ENCODE results near the gene FAF1. TPM values are rescaled to one million over a fixed set of nuclear protein-coding genes. Genes with fewer than 3 reads are reported as not detected.

Gene FAF1
- total and polyA plus RNA-seq, 2 donors (not counting 3 experiments of a cell fraction or from before 2014, with no cell fraction given) = 9.0 to 57.6 TPM

DNA sequence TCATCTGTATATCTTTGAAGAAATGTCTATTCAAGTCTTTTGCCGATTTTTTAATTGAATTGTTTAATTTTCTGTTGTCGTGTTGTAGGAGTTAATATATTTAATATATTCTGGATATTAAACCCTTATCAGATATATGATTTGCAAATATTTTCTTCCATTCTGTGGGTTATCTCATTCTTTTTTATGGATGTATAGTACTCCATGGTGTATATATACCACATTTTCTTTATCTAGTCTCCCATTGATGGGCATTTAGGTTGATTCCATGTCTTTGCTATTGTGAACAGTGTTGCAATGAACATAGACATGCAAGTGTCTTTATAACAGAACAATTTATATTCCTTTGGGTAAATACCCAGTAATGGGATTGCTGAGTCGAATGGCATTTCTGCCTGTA is 436.5 kb downstream of the FAF1 start:
- Histone ChIP-seq H3K4me1 (ENCODE audit: control insufficient read depth, extremely low read depth, insufficient read depth, low read length) (no peaks in the 10 kb centered on the region), H4K20me1 (replicated peaks; ENCODE audit: control insufficient read depth, extremely low read depth, insufficient read depth, low read length) (no peaks in the 10 kb centered on the region), H3K36me3 (ENCODE audit: control insufficient read depth in 2 of 2, extremely low read depth in 1 of 2, insufficient read depth in 2 of 2, low read length in 2 of 2) (no peaks in the 10 kb centered on the region), H3K4me2 (ENCODE audit: insufficient read depth, low read length) (no peak overlapping the region), H3K9ac (replicated peaks; ENCODE audit: extremely low read depth, insufficient read depth, low read length) (no peak overlapping the region), H3K79me2 (ENCODE audit: control insufficient read depth, insufficient read depth, low read length) (no peaks in the 10 kb centered on the region), H3K27me3 (ENCODE audit: control insufficient read depth in 2 of 2, insufficient read depth in 2 of 2, low read length in 2 of 2) (no peaks in the 10 kb centered on the region), H3K4me3 (replicated peaks in 1 of 3; ENCODE audit: insufficient read depth in 1 of 3, low read depth in 1 of 3, low read length in 3 of 3) (no peak overlapping the region), H2AFZ (ENCODE audit: low read depth, low read length) (no peak overlapping the region), H3K9me3 (replicated peaks; ENCODE audit: control insufficient read depth, insufficient read depth, low read length) (no peaks in the 10 kb centered on the region), H3K27ac (ENCODE audit: insufficient read depth, low read depth, low read length) (no peak overlapping the region), H3K9me1 (replicated peaks; ENCODE audit: control insufficient read depth, extremely low read depth, insufficient read depth, low read length) (no peaks in the 10 kb centered on the region)
- intact Hi-C loops (cut with micrococcal nuclease) (no loop called here), dilution Hi-C loops (cut with MboI; ENCODE audit: extremely low pct_ligation_motif_present, low sequenced_read_pairs) (no loop called here)
- CTCF ChIA-PET = no interaction called here
- DNase-seq (ENCODE audit: low read depth, low spot score) (no peak), FAIRE-seq (no peak)
- TF ChIP-seq, protein P1, sequence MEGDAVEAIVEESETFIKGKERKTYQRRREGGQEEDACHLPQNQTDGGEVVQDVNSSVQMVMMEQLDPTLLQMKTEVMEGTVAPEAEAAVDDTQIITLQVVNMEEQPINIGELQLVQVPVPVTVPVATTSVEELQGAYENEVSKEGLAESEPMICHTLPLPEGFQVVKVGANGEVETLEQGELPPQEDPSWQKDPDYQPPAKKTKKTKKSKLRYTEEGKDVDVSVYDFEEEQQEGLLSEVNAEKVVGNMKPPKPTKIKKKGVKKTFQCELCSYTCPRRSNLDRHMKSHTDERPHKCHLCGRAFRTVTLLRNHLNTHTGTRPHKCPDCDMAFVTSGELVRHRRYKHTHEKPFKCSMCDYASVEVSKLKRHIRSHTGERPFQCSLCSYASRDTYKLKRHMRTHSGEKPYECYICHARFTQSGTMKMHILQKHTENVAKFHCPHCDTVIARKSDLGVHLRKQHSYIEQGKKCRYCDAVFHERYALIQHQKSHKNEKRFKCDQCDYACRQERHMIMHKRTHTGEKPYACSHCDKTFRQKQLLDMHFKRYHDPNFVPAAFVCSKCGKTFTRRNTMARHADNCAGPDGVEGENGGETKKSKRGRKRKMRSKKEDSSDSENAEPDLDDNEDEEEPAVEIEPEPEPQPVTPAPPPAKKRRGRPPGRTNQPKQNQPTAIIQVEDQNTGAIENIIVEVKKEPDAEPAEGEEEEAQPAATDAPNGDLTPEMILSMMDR (IDR thresholded peaks at IDR 0.05; ENCODE audit: extremely low read depth in 1 of 2, insufficient read depth in 1 of 2, low read depth in 1 of 2, low read length in 2 of 2) = no peak
- TF ChIP-seq JUN (IDR thresholded peaks at IDR 0.05; ENCODE audit: borderline replicate concordance, insufficient read depth, insufficient read length, low read depth) (no peak), EZH2 (IDR thresholded peaks at IDR 0.05; ENCODE audit: borderline replicate concordance, low read depth, low read length, severe bottlenecking) (no peak), FOS (IDR thresholded peaks at IDR 0.05; ENCODE audit: borderline replicate concordance, insufficient read depth, low read length) (no peak), POLR2AphosphoS5 (IDR thresholded peaks at IDR 0.05; ENCODE audit: insufficient read depth, low read depth, low read length) (no peak), MYC (IDR thresholded peaks at IDR 0.05; ENCODE audit: low read depth, low read length) (no peak), POLR2A (IDR thresholded peaks at IDR 0.05; ENCODE audit: low read depth, low read length) (no peak), GATA2 (IDR thresholded peaks at IDR 0.05; ENCODE audit: insufficient read depth, insufficient read length, low read depth, low read length) (no peak)
- TF ChIP-seq, protein P2, sequence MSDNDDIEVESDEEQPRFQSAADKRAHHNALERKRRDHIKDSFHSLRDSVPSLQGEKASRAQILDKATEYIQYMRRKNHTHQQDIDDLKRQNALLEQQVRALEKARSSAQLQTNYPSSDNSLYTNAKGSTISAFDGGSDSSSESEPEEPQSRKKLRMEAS (IDR thresholded peaks at IDR 0.05; ENCODE audit: insufficient read depth, insufficient read length) = no peak
- BruUV-seq (replicated peaks) = no TSS peak
- POLR2A ChIA-PET = no interaction called here
